Left cardiac atrium (tissue), 4 donors: ENCODE data around the gene AAGAB. TPM values are rescaled to one million over a fixed set of nuclear protein-coding genes. Genes with fewer than 3 reads are reported as not detected.
A peak's percentile ranks its signal among the peaks of the same experiment; 100 is the strongest.
"Not testable (repeated sequence)": the region's sequence is repeated elsewhere in the genome, so short reads cannot be mapped to it uniquely, and the experiment has no call there.

Experiments
- ATAC-seq, 2 donors: fragments of 200-7000 bp; cut with Tn5 transposase; one replicate each; pipeline ENCODE4 v1.9.1; 2020; ENCODE audit warnings: mild to moderate bottlenecking in 2 of 2, moderate library complexity in 2 of 2
- DNase-seq: peaks from one replicate; pipeline ENCODE4 v3.0.0-alpha.2; 2020
- intact Hi-C, 2 donors: fragments of 100-400 bp; cut with DNase I; formaldehyde crosslinking; loops; one replicate each; pipeline versions ENCODE4 v1.14.1 to v1.15.1; 2022 to 2023
- long read RNA-seq: library from polyadenylated mRNA; unstranded; transcript quantifications from one replicate; pipeline ENCODE4 v2.0.0, GENCODE V29; 2021
- total RNA-seq, 2 donors: library from RNA; stranded (reverse); fragmentation: NEBNext Ultra II Directional; extraction: Animal tissue kit (Norgen Biotek cat#: 25700); gene quantifications; one replicate each; pipeline ENCODE4 v1.2.1, GENCODE V29; 2021
- donor health status: DM: no; HTN: yes; CAD: no.
- donor health status: DM: no; HTN: yes; CAD: no; lungs with severe emphysema.
- donor health status: DM: yes; HTN: yes; CAD: no.
- donor health status: Dilated cardiomyopathy.

The AAGAB gene, protein sequence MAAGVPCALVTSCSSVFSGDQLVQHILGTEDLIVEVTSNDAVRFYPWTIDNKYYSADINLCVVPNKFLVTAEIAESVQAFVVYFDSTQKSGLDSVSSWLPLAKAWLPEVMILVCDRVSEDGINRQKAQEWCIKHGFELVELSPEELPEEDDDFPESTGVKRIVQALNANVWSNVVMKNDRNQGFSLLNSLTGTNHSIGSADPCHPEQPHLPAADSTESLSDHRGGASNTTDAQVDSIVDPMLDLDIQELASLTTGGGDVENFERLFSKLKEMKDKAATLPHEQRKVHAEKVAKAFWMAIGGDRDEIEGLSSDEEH
- 10 to 100 TPM; 18.0 to 26.9 TPM for total RNA-seq
- long read RNA-seq, transcript AAGAB-201 (10 exons, 2,841 nt): major isoform, 61 of 76 reads
- long read RNA-seq, partial matches to known transcripts: 2 of 76 reads
- long read RNA-seq, other reads (novel, unspliced or antisense): 8 of 76 reads

GRCh38 chr15:67254238-67255175 is at the start of gene AAGAB, which contains the start of gene IQCH:
AAGAB (minus strand) TSS chr15:67254661; CDS start chr15:67254631, 30 bp downstream.
IQCH (plus strand) TSS chr15:67254786; CDS start chr15:67254897, 111 bp downstream.
- peak; percentile 99 for DNase-seq
- ATAC-seq: peak; percentile 99 to 100
- intact Hi-C loops: loop anchor here (10.0 kb wide), 2 partner anchors 50 to 190 kb away; partner anchors contain the start of gene SMAD3 (in 1 of the 2)

GRCh38 chr15:67303490-67304363 is 49.3 kb upstream of the AAGAB start:
- intact Hi-C loops: loop anchor here (1.0 to 2.0 kb wide), 2 partner anchors 357 kb away; no protein-coding TSS in a partner anchor
- ATAC-seq (no peak), DNase-seq (no peak)

DNA sequence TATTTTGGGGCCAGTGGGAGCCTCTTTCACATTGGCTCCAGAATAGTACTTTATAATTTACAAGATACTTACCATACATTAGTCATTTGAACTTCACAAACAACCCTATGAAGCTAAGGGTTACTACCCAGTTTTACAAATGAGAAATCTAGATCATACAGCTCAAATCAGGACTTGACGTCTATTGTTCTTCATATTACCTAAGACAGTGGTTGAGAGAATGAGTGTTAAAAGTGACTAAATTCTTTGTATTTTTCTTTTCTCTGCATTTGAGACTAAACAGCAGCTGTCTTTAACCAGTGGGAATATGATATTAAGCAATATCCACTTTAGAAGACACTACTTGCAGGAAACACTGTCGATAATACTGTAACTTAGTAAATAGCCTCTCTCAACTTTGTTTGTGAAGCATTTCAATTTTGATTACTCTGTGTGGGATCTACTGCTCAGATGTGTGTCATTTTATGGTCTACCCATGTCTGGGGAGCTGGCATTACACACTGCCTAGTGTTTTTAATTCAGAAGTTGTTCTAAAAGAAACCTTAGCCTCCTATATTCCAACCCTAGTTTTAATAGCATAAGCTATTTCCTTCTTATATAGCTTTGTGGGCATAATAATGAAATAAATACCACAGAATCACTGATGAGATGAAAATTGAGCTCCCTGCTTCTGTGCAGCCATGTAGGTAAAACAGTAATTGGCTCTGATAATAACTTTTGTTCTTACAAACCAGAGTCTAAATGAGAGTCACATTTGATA is 46.0 kb upstream of the AAGAB start:
- no peak for DNase-seq
- intact Hi-C loops: no loop called here
- no peak for ATAC-seq

GRCh38 chr15:67296684-67297083 is 42.2 kb upstream of the AAGAB start:
- ATAC-seq: no peak
- intact Hi-C loops: no loop called here
- no peak for DNase-seq

- DNase-seq: no peak
- no peak for ATAC-seq
- intact Hi-C loops: no loop called here
These were observed 41.7 kb upstream of the AAGAB start for GRCh38 chr15:67296188-67296587.

DNA sequence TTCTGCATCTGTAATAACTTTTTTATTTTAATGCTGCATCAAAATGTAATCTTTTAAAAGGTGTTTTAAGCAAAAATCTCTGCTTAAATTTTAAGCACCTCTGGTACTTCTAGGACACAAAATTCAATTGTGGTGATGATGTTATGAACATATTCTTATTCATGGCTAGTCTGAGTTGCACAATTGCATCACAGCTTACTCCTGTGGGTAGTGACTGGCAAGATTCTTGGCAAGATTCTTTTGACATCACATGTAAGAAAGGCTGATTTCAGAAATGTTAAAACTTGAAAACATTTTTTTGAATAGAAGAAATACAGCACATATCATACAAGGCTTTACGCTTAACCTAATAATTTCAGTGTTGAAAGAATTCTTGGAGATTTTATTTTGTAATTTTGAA is 35.9 kb upstream of the AAGAB start:
- DNase-seq (no peak), ATAC-seq (no peak)
- intact Hi-C loops: no loop called here

GRCh38 chr15:67286400-67286799 is 31.9 kb upstream of the AAGAB start:
- ATAC-seq, DNase-seq, intact Hi-C loops: not testable (repeated sequence)

DNA sequence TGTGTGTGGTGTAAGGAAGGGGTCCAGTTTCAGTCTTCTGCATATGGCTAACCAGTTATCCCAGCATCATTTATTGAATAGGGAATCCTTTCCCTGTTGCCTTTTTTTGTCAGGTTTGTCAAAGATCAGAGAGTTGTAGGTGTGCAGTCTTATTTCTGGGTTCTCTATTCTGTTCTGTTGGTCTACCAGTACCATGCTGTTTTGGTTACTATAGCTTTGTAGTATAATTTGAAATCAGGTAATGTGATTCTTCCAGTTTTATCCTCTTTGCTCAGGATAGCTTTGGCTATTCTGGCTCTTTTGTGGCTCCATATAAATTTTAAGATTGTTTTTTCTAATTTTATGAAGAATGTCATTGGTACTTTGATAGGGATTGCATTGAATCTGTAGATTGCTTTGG is 31.2 kb upstream of the AAGAB start:
- intact Hi-C loops, DNase-seq, ATAC-seq: not testable (repeated sequence)

- ATAC-seq (no peak), DNase-seq (no peak)
- intact Hi-C loops: no loop called here
These were observed 27.3 kb upstream of the AAGAB start for GRCh38 chr15:67281714-67282113.

GRCh38 chr15:67280217-67280616 is 25.8 kb upstream of the AAGAB start:
- ATAC-seq (no peak), DNase-seq (no peak)
- intact Hi-C loops: no loop called here

GRCh38 chr15:67276666-67277065 is 22.2 kb upstream of the AAGAB start:
- ATAC-seq (no peak), DNase-seq (no peak)
- intact Hi-C loops: no loop called here

DNA sequence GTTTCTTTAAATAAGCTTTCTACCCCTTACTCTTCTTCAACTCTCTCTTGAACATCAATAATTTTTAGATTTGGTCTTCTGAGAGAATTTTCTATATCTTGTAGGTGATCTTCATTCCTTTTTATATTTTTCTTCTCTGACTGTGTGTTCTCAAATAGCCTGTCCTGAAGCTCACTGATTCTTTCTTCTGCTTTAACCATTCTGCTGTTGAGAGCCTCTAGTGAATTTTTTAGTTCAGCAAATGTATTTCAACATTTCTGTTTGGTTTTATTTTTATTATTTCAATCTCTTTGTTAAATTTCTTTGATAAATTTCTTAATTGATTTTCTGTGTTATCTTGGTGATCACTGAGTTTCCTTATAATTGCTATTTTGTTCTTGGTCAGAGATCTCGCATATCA is 19.8 kb upstream of the AAGAB start:
- no peak for ATAC-seq
- intact Hi-C loops: no loop called here

GRCh38 chr15:67267951-67268941 is 13.8 kb upstream of the AAGAB start:
- no peak for DNase-seq
- intact Hi-C loops: no loop called here
- ATAC-seq: no peak

More for the DNA sequence above, 19.8 kb upstream of the AAGAB start:
- no peak for DNase-seq

DNA sequence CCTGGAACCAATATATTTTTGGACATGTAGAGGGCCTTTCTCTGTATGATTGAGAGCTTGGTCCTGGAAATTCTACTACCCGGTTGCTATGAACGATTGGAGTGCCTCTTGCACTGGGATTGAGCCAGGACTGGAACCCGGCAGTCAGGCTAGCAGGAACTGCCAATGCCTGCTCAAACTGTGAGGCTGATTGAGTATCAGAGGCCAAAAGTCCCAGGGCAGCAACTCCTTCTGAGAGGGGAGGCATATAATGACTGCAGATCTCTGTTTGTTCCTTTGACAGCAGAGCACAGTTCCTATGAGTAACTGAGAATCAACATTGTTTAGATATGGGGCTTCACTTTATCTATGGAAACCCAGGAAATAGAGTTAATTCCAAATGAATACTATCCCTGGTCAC is 13.0 kb upstream of the AAGAB start:
- ATAC-seq: no peak
- intact Hi-C loops: no loop called here
- DNase-seq: no peak

DNA sequence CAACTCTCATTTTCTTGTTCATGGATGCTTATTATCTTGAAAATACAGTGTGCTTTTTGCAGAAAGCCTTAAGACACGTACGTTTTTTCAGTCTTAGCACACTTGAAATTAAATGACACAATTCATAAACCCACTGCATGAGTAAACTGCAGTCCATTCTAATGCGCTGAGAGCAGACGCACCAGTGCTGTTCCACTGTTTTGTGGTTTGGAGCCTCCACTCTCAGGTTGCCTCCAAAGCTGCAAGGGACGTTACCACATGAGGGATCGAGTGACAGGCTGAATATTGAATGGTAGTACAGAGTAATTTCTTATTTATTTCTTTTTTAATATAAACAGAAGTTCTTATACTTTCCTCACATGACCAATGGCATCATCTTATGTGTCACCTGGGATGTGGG is 12.4 kb upstream of the AAGAB start:
- intact Hi-C loops: no loop called here
- no peak for ATAC-seq
- DNase-seq: no peak

DNA sequence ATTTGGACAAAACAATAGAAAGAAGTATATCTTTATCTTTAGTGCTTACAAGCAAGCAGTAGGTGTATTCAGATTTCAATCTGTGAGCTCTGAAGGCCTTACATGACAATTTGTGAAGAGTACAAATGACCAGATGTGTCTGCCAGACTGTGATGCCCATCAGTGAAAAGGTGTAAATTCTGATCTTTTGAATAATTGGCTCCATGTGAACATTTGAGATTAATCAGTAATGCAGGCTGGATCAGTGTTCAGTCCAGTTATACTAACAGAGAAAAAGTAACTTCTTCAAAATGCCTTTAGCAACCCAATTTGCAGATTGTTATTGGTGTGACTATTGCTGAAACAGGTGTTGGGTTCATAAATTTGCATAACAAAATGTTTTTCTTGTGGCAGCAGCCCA is 5.3 kb upstream of the AAGAB start:
- DNase-seq (no peak), ATAC-seq (no peak)
- intact Hi-C loops: loop anchor here (10.0 kb wide), 2 partner anchors 55 to 195 kb away; partner anchors contain the start of gene SMAD3 (in 1 of the 2)

GRCh38 chr15:67259379-67259778 is 4.9 kb upstream of the AAGAB start:
- intact Hi-C loops: loop anchor here (10.0 kb wide), 2 partner anchors 55 to 195 kb away; partner anchors contain the start of gene SMAD3 (in 1 of the 2)
- ATAC-seq (no peak), DNase-seq (no peak)
